GM12878 (cell line): ENCODE data around the gene TMEM196. TPM values are rescaled to one million over a fixed set of nuclear protein-coding genes. Genes with fewer than 3 reads are reported as not detected.

Source experiments
- ATAC-seq: fragments of 200-7000 bp; cut with Tn5 transposase; 3 replicates; pipeline ENCODE4 v1.9.1; 2020; ENCODE audit warnings: mild to moderate bottlenecking, moderate library complexity
- BruUV-seq: library from RNA; stranded (reverse); fragments of 400-500 nt; replicated peaks from 2 replicates; lab custom pipeline; 2021; lab: Mats Ljungman, UMichigan
- CTCF ChIA-PET: fragments of 300-600 bp; sonication (Branson Sonifier 250); formaldehyde crosslinking; extraction: SDS; loops from one replicate; lab custom pipeline; 2021; ENCODE audit warnings: inconsistent platforms; lab: Yijun Ruan, JAX
- POLR2A ChIA-PET: fragments of 350-600 bp; formaldehyde crosslinking; extraction: SDS; loops from one replicate; lab custom pipeline; 2021; ENCODE audit warnings: inconsistent platforms; lab: Charles Lee
- RAD21 ChIA-PET: fragments of 300-600 bp; sonication (Branson Sonifier 250); formaldehyde crosslinking; loops from one replicate; lab custom pipeline; 2023; ENCODE audit warnings: antibody characterized with exemption; ENCODE audit not compliant: unreplicated experiment; lab: Charles Lee
- SMC1A ChIA-PET: fragments of 300-600 bp; sonication (Branson Sonifier 250); formaldehyde crosslinking; loops from one replicate; lab custom pipeline; 2023; ENCODE audit not compliant: unreplicated experiment, uncharacterized antibody; lab: Charles Lee
- DNase-seq: peaks from one replicate; pipeline ENCODE4 v3.0.0-alpha.2; 2011; ENCODE audit warnings: low read depth, low spot score
- FAIRE-seq: peaks from 3 replicates; lab custom pipeline; 2011; peaks lifted over from hg19 to GRCh38; lab: Jason Lieb, UNC
- H2AFZ ChIP-seq: 2 replicates; pipeline ENCODE4 v1.6.0; 2011; ENCODE audit warnings: low read depth, low read length, control low read depth; ENCODE audit not compliant: control insufficient read depth
- H3K27ac ChIP-seq: 2 replicates; pipeline ENCODE4 v1.5.1; 2011; ENCODE audit warnings: control low read depth; ENCODE audit not compliant: control insufficient read depth, insufficient read depth
- H3K27me3 ChIP-seq, 2 experiments: replicated peaks in 1 of 2; 2 replicates each; pipeline versions ENCODE4 v1.6.0 to v1.6.1; 2011; ENCODE audit warnings: low read length in 1 of 2; ENCODE audit not compliant: control insufficient read depth in 2 of 2, insufficient read depth in 2 of 2
- H3K36me3 ChIP-seq, 2 experiments: 2 replicates each; pipeline ENCODE4 v1.5.1; 2011; ENCODE audit warnings: low read length in 1 of 2; ENCODE audit not compliant: control insufficient read depth in 2 of 2, insufficient read depth in 2 of 2
- H3K4me1 ChIP-seq: 2 replicates; pipeline ENCODE4 v1.6.1; 2011; ENCODE audit warnings: mild to moderate bottlenecking, low read length, moderate library complexity, mixed read lengths; ENCODE audit not compliant: control insufficient read depth, insufficient read depth
- H3K4me2 ChIP-seq: 2 replicates; pipeline ENCODE4 v1.6.0; 2011; ENCODE audit warnings: control low read depth; ENCODE audit not compliant: control insufficient read depth, insufficient read depth
- H3K4me3 ChIP-seq: fragments of 200-600 bp; sonication (generic); 2 replicates; pipeline ENCODE4 v1.5.1; 2016
- H3K79me2 ChIP-seq: 2 replicates; pipeline ENCODE4 v1.6.0; 2011; ENCODE audit warnings: low read length; ENCODE audit not compliant: control insufficient read depth, insufficient read depth
- H3K9ac ChIP-seq: 2 replicates; pipeline ENCODE4 v1.8.0; 2011; ENCODE audit warnings: low read length, control low read depth, mixed read lengths; ENCODE audit not compliant: control insufficient read depth, insufficient read depth
- H3K9me3 ChIP-seq: replicated peaks from 3 replicates; pipeline ENCODE4 v1.5.1; 2011; ENCODE audit warnings: mild to moderate bottlenecking, low read length; ENCODE audit not compliant: control insufficient read depth, insufficient read depth
- H4K20me1 ChIP-seq: 2 replicates; pipeline ENCODE4 v1.6.0; 2011; ENCODE audit not compliant: control insufficient read depth, insufficient read depth
- BHLHE40 ChIP-seq, 2 experiments: fragments of 450-650 bp in 1 of 2; IDR thresholded peaks; 2 replicates each; pipeline ENCODE4 v1.6.1; 2011 to 2017; ENCODE audit warnings: low read depth in 2 of 2, borderline replicate concordance in 1 of 2, improper control_type of control experiment in 1 of 2, low read length in 1 of 2, mild to moderate bottlenecking in 1 of 2
- CBX5 ChIP-seq: sonication (generic); IDR thresholded peaks from 2 replicates; pipeline ENCODE4 v1.6.1; 2016; ENCODE audit warnings: low read depth, moderate library complexity, mild to moderate bottlenecking, inconsistent platforms
- FOS ChIP-seq: IDR thresholded peaks from 3 replicates; pipeline ENCODE4 v1.6.1; 2011; ENCODE audit warnings: borderline replicate concordance; ENCODE audit not compliant: insufficient read length; ENCODE audit errors: extremely low read depth
- NFYB ChIP-seq: IDR thresholded peaks from 2 replicates; pipeline ENCODE4 v1.6.1; 2011; ENCODE audit warnings: low read depth, mild to moderate bottlenecking, low read length, improper control_type of control experiment, moderate library complexity; ENCODE audit not compliant: insufficient read depth
- RAD51 ChIP-seq: fragments of 450-650 bp; IDR thresholded peaks from 2 replicates; pipeline ENCODE4 v1.6.1; 2016; ENCODE audit warnings: moderate library complexity, mild to moderate bottlenecking, inconsistent platforms
- WGBS: methylation state at CpG from one replicate; pipeline ENCODE4 v1.1.6; 2016; ENCODE audit warnings: low lambda C conversion rate; ENCODE audit not compliant: insufficient replicate concordance, insufficient coverage; ENCODE audit errors: missing lambda C conversion rate; 5-methylcytosine and 5-hydroxymethylcytosine counted together
- in situ Hi-C: fragments of 300-500 bp; cut with MboI; formaldehyde crosslinking; loops from 9 replicates; pipeline ENCODE4 v1.14.3; 2018; ENCODE audit warnings: mixed read lengths
- intact Hi-C: fragments of 100-400 bp; cut with micrococcal nuclease; formaldehyde crosslinking; loops from one replicate; pipeline ENCODE4 v1.14.2; 2022; ENCODE audit not compliant: unreplicated experiment
- polyA plus RNA-seq, 11 experiments: library from polyadenylated mRNA; depleted of rRNA in 4 of 11; unstranded in 6 of 11; stranded (reverse) in 5 of 11; fragments of >200 nt; fragmentation: Nextera tagmentation in 4 of 11; fragmentation: Illumina TruSeq in 1 of 11; extraction: Ambion mirVana in 4 of 11; extraction: Trizol in 1 of 11; gene quantifications; 1 replicate in 1 of 11; 2 replicates in 10 of 11; pipeline versions ENCODE4 v1.2.1 to v1.2.3, GENCODE V29; 2011 to 2016; ENCODE audit warnings: inconsistent platforms in 2 of 11, missing spikeins in 2 of 11, low read depth in 1 of 11
- total RNA-seq, 4 experiments: library from RNA; depleted of rRNA in 3 of 4; stranded (reverse); fragments of >200 nt in 3 of 4; fragmentation: Illumina TruSeq in 1 of 4; extraction: Trizol in 1 of 4; gene quantifications; 2 replicates each; pipeline versions ENCODE4 v1.2.1 to v1.2.3, GENCODE V29; 2013 to 2021
- TF ChIP-seq, protein P1 (sequence below): fragments of 150-350 bp; IDR thresholded peaks from 2 replicates; pipeline ENCODE4 v1.6.1; 2014; ENCODE audit warnings: mild to moderate bottlenecking, low read depth, low read length

Gene TMEM196
- total and polyA plus RNA-seq, 10 of the 15 experiments (the other 5 are each of a cell fraction or from before 2014, with no cell fraction given) = 0.04 TPM; not detected in 9

DNA sequence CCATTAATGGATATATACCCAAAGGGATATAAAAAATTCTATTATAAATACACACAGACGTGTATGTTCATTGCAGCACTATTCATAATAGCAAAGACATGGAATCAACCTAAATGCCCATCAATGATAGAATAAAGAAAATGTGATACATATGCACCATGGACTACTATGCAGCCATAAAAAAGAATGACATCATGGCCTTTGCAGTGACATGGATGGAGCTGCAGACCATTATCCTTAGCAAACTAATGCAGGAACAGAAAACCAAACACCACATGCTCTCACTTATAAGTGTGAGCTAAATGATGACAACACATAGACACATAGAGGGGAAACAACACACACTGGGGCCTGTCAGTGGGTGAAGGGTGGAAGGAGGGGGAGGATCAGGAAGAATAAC lies 97.6 kb downstream of the TMEM196 start:
- Histone ChIP-seq H3K9me3 (no peaks in the 10 kb centered on the region), H3K27me3 (no peaks in the 10 kb centered on the region), H4K20me1 (no peaks in the 10 kb centered on the region), H3K79me2 (no peaks in the 10 kb centered on the region), H3K4me1 (no peaks in the 10 kb centered on the region), H3K4me3 (no peak overlapping the region), H3K36me3 (no peaks in the 10 kb centered on the region), H3K27ac (no peak overlapping the region), H3K9ac (no peak overlapping the region), H3K4me2 (no peak overlapping the region), H2AFZ (no peak overlapping the region)
- no TSS peak for BruUV-seq
- CTCF ChIA-PET = interaction anchor here (3.7 kb wide), 1 partner anchor 38 kb away, joined by 7 read pairs; no protein-coding TSS in a partner anchor
- FAIRE-seq (no peak), DNase-seq (no peak), ATAC-seq (no peak)
- POLR2A ChIA-PET = no interaction called here
- intact Hi-C loops = no loop called here
- 55% methylated on average over 1 of the region's 1 CpG for WGBS
- in situ Hi-C loops = no loop called here
- TF ChIP-seq CBX5 (no peak), BHLHE40 (IDR thresholded peaks at IDR 0.05; ENCODE audit: borderline replicate concordance in 1 of 2, low read depth in 2 of 2, low read length in 1 of 2) (no peak), RAD51 (no peak), FOS (no peak), NFYB (no peak)
- TF ChIP-seq, protein P1, sequence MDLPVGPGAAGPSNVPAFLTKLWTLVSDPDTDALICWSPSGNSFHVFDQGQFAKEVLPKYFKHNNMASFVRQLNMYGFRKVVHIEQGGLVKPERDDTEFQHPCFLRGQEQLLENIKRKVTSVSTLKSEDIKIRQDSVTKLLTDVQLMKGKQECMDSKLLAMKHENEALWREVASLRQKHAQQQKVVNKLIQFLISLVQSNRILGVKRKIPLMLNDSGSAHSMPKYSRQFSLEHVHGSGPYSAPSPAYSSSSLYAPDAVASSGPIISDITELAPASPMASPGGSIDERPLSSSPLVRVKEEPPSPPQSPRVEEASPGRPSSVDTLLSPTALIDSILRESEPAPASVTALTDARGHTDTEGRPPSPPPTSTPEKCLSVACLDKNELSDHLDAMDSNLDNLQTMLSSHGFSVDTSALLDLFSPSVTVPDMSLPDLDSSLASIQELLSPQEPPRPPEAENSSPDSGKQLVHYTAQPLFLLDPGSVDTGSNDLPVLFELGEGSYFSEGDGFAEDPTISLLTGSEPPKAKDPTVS = no peak
- SMC1A ChIA-PET = no interaction called here
- RAD21 ChIA-PET = no interaction called here
